CD4-positive, alpha-beta T cell treated with Interleukin-6 for 4 hours (primary cell): ENCODE measurements around the gene POLR2F.

ENCODE experiments used
- DNase-seq: peaks from one replicate; pipeline ENCODE4 v3.0.0-alpha.2; 2020; ENCODE audit warnings: mixed read lengths

Gene POLR2F

DNA sequence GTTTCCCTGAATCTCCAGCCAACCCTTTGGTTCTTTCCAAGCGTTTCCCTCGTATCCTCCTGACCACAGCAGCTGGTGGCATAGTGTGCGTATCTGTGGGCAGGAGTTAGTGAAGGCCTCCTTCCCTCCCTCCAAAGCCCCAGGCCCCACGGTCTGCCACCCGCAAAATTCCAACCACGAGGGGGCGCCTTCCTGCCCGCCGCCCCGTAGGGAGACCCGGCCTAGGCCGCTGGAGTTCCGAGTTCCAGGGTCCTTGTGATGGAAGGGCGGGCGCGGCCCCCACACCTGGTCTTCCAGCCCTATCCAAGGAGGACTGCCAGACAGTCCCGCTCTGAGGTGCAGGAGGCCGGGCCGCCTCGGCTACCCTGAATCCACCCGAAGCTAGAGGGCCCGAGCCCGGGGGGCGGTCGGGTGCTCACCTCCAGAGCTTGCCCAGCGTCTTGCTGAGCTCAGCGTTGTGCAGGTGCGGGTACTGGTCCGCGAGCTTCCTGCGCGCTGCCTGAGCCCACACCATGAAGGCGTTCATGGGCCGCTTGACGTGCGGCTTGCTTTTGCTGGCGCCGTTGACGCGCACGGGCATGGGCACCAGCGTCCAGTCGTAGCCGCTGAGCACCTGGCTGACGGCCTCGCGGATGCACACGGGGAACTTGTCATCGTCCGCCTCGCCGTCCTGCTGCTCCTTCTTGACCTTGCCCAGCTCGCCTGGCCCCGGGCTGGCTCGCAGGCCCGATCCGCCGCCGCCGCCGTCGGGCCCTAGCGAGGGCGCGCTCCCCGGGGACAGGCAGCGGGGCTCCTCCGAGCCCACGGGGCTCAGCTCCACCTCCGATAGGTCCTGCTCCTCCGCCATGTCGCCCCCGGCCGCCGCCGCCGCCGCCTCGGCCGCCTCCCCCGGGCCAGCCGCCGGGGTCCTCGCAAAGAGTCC lies 29.7 kb downstream of the POLR2F start:
- DNase-seq: no peak

DNA sequence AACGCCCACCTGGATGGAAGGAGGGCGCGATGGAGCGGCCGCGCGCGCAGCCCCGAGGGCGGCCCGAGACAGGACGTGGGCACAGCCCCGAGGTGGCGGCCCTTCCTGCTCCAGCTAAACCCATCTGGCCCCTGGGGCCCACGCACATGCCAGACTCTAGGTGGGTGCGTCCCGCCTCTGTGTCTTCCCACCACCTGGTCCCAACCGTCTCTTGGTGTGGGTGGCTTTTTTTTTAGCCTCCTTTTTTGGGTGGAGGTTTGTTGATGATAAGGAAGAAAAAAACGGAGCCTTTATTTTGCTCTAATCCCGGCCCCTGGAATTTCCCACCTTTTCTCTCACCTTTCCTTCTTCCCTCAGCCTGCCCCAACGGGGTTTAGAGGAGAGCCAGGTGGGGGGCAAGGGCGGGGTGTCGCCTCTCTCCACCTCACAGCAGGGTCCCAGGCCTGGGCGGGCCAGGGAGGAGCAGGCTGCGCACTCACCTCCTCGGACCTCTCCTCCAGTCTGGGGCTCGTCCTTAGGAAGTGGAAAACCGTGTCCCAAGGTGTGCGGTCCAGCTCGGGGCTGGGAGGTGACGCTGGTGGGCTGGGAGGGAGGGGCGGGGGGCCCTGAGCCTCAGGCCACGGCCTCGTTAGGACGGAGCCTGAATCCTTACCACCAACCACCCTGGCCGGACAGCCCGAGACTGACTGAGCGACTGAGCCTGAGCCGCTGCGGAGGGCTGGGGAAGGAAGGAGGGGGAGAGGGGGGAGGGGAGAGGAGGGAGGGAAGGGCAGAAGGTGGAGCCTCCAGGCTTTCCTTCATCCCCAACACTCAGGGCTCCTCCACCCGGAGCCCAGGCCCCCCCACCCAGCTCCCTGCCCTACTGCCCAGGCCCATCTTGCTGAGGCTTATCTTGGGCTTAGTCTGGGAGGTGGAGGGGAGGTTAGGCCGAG lies 30.6 kb downstream of the POLR2F start, which contains the start of gene SOX10:
Gene SOX10, minus strand, starts transcription at position 696 of the 932 bp plus-strand sequence. CDS start 771 bp downstream, outside the sequence.
- DNase-seq: no peak

DNA sequence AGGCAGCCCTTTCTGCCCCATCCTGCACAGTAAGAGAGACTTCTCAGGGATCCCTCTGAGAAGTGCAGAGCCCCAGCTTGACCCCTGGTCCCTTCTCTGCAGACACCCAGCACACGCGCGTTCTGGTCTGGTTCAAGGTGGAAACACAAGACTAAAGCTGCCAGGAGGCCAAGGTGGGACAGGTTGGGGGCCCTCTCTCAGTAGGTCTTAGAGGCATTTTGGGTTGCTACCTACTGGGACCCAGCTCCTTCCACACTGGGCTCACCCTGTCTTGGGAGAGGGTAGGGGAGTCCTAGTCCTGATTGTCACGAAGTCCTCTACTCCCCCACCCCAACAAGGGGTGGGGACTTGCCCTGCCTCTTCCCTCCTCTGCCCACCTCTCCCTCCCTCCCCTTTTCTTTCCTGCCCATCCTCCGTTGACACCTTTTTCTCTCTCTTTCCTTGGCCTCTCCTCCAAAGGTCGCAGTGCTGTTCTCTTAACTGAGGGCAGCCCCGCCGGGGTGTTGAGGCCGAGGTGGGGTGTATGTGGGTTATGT lies 31.6 kb downstream of the POLR2F start:
- DNase-seq: no peak

DNA sequence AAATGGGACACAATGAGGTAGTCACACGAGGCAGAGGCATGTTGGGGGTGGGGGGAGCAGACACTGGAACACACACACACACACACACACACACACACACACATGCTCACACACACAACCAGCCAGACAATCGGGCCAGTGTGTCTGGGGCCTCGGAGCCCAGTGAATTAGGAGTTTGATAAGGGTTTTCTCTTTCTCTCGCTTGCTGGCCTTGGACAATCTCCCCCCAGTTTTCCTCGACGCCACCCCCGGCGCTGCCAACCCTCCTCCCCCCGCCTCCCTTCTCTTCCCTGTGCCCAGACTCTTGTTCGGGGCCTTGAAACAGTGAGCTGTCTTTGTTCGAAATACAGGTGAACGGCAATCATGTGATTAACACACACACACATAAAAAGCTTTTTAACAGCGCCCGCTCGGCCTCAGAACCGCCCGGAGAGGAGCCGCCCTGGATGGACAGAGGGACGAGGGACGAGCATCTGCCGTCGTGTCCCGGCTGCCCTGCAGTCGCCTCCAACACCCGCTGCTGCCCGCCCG lies 32.3 kb downstream of the POLR2F start:
- DNase-seq: no peak

DNA sequence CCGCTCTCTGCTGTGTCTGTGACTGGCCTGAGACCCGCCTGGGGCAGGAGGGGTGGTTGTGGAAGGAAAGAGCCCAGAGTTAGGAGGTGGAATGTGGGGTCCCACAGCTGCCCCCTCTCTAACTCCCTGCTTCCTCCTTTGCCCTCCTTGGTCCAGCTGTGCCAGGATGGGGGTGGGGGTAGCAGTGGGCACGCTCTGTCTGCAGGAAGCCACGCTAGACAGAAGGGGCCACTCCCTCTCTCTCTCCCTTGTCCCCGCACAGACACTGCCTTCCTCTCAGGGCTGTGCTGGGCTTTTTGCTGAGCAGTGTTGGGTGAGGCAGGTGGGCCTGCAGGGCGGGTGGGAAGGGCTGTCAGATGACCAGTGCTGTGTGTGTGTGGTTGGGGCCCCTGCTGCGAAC lies 32.9 kb downstream of the POLR2F start:
- DNase-seq: no peak

DNA sequence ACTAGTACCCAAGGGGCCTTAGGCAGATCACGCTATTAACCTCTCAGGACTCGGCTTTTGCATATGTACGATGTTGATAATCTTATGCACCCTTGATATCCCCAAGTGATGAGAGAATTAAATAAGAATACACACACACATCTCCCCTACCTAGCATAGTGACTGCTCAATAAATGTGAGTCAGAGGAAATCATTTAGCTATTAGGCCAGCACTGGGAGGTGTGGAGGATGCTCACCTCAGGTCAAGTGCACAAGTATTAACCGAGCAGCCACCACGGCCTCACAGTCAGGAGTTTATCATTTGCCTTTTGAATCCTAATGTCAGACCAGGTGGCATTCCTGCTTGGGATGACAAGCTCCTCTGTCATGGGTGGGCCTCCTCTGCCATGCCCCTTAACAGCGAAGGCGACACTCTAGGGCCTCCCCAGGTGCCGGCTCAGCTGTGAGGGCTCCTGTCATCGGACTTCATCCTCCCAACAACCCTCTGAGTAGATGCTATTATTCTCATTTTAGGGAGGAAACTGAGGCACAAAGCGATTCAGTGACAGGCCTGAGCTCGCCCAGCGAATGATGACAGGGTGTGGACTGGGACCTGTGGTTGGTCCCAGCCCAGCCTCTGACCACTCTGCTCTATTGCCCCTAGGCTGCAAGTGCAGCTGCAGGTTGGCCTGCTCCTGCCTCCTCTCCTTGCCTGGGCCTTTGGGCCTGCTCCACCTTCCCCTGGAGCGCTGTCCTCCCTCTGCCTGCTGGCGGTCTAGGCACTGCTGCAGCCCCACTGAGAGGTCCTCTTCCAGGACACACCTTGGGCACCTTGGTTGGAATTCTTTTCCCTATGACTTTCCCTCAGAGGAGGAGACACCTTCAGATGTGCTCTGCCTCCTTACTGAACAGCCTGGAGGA lies 35.9 kb downstream of the POLR2F start:
- no peak for DNase-seq

DNA sequence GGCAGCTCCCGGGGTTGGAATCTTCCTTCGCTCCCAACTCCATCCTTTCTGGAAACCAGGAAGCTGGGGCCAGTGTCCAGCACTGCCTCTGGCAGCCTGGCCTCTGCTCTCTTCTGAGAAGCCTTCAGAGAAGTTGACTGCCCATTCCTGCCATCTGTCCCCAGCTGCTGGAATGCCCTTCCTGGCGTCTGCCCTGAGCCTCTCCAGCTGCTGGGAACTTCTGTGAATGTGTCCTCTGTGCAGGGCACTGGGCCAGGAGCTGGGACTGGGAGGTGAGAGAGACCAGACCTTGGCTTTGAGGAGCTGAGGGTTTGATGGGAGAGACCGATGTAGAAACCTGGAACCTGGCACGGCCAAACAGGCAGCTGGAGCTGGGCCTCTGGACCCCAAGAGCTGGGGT lies 36.8 kb downstream of the POLR2F start:
- no peak for DNase-seq

DNA sequence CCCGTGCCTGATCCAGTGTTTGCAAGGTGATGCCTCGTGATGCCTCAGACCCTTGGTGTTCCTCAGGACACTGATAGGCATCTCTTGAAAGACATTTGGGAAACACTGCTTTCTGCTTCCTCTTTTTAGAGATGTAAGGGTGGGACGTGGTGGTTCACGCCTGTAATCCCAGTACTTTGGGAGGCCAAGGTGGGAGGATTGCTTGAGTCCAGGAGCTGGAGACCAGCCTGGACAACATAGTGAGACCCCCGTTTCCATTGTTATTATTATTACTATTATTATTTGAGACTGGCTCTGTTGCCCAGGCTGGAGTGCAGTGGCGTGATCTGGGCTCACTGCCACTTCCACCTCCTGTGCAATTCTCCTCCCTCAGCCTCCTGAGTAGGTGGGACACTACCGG lies 37.4 kb downstream of the POLR2F start:
- no peak for DNase-seq

DNA sequence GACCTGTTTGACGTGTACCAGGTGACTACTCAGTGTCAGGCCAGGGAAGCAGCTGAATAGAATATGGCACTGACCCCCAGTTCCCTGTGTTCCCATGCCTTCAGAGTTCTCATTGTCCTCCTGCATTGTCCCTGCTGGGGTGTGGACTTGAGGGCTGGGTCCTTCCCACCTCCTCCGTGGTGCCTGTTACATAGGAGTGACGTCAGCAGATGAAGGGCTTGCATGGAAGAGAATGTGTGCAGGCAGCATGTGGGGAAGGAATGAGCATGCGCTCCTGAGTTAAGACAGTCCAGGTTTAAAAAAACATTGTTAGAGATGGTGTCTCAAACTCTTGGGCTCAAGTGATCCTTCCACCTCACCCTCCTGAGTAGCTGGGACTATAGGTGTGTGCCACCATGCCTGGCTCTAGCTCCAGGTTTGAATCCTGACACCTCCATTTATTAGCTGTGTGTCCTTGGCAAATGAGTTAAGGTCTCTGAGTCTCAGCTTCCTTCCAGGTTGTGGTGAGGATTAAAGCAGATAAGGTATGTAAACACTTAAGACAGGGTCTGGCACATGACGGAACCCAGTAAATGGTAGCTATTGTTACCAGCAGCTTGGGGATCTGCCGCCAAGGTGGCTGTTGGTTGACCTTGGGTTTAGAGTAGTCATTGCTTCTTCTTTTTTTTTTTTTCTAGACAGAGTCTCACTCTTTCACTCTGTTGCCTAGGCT lies 38.4 kb downstream of the POLR2F start:
- no peak for DNase-seq

DNA sequence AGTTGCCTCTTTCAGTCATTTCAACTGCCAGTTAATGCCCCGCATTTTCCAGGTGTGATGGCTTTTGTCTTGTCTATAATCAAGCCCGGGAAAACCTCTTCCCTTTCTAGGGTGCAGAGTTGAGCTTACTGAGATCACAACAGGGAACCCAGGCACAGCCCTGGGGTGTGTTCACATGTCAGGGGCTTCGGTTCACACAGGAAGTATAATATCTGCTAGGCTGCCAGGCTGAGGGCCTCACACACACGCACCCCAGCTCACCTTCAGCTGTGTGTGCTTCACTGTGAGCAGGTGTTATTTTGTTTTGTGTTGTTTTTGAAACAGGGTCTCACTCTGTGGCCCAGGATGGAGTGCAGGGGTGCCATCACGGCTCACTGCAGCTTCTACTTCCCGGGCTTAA lies 40.5 kb downstream of the POLR2F start:
- DNase-seq: no peak

DNA sequence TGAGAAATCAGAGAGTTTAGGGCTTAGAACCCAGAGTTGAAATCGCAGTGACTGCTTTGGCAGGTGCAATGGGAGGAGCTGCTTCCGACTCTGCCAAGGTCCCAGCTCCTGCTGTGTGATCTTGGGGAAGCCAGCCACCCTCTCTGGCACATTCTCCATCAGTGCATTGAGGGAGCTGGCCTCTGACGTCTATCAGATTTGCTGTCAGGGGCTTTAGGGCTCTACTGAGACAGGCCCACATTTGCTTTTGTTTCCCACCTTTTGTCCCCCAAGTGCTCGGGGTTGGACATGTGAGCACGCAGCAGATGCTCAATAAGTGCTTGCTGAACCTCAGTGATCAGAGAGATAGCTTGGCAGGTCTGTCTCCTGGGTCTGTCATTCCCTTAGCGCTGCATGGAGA lies 41.5 kb downstream of the POLR2F start:
- no peak for DNase-seq

DNA sequence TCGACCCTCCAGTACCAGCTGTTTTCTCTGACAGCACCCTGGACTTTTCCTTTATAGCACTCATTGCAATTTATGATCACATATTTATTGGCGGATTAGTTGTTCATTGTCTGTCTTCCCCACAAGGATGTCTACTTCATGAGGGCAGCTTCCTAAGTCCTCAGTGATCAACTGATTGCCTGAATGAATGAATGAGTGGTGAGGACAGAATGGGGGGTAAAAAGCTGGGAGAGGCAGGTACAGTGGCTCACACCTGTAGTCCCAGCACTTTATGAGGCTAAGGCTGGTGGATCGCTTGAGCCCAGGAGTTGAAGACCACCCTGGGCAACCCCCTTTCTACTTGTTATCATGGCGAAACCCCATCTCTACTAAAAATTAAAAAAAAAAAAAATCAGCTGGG lies 42.0 kb downstream of the POLR2F start:
- no peak for DNase-seq

DNA sequence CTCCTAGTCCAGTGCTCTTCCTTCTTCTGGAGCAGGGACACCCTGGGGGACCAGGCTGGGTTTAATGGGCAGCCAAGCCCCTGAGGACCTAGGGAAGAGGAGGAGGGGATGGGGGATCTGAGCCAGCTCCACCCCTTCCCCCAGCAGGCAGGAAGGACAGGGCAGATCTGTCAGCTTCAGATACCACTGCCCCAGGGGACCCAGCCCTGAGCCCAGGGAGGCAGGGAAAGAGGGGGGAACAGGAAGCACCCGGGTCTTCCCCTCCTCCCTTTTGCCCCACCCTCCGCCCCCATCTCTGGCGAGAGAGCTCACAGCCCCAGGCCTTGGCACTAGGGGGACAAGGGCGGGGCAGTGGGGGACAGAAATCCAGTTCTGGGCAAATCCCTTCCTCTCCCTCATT lies 42.6 kb downstream of the POLR2F start:
- DNase-seq: no peak

DNA sequence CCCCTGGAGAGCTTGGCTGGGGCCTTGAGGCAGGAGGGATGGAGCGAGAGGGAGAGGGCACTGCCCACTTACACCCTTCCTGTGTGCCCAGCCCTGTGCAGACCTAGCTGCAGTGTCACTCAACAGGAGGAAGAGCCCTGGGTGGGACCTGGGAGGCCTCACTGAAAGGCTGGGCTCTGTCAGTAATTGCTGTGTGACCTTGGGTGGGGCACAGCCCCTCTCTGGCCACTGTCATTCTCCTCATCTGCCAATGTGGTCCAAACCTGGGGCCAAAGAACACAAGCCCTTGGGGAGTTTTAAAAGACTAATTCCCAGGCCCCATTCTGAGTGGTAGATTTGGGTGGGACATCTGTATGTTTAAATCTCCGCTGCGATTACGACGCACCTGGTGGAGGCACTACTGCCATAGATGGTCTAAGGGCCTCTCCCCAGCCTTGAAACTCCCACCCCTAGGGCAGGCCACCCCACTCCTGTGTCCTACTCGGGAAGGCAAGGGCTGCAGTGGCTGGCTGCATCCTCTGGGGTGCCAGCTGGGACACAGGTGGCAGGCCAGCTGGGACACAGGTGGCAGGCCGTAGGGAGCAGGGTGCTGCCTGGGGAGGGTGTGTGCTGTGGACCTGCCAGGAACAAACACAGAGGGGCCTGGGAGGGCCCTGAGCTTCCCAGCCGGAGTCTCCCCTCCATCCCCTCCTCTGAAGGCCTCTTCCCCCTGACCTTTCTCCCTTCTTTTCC lies 43.2 kb downstream of the POLR2F start:
- DNase-seq: no peak

DNA sequence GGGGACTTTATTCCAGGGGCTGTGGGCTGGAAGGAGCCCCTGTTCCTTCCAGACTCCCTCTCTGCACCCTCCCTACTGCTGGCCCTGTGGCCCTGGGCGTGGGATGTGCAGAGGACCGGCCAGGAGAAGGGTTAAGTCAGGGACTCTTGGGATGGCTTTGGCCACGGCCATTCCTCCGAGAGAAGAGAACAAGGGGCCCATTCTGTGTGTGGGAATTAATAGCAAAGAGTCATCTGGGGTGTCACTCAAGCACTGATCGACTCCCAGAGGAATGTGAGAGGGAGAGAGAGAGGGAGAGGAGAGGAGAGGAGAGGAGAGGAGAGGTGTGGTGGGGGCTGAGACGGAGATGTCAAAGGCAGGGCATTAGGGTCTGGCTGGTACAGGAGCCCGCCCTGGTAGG lies 45.0 kb downstream of the POLR2F start:
- no peak for DNase-seq

DNA sequence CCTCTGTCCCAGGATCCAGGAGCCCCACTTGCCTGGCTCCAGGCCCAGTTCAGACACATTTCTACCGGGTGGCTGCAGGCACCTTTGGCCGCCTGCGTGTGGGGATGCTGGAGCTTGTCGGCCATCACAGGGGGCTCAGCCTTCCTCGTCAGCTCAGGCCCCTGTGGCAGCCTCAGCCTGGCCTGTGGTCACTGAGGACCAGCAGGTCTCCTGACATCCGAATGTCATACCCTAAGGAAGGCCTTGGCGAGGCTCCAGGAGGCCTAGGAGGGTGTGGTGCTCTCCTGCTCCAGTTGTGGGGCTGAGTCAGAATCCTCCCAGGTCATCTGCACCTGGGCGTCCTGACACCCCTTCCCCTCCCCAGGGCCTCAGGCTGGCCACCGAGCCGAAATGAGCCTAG lies 45.7 kb downstream of the POLR2F start:
- no peak for DNase-seq

DNA sequence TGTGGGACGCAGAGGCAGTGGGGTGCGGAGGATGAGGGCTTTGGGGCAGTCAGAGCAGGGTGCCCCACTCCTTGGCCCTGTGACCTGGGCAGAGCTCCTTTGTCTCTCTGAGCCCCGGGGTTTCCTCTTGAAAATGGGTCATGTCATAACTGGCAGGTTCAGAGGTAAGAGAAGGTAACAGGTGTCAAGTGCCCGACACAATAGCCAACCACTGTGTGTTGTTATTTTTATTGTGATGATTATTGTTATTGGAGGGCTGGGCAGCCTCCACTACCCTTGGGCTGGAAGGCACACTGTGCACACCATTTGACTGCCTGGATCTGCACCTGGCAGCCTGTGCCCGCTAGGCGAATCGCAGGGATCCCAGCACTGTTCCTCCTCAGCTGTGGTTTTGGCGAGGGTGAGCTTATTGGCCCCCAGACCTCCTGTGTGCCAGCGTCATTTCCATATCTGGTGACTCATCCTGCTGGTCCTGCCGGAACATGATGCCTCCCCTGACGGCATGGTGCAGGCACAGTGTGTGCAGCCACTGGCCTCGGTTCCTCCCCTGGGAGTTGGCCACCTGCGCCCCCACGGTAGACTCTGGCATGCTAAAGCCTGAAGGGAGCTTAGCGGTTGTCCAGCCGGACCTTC lies 46.3 kb downstream of the POLR2F start:
- no peak for DNase-seq

DNA sequence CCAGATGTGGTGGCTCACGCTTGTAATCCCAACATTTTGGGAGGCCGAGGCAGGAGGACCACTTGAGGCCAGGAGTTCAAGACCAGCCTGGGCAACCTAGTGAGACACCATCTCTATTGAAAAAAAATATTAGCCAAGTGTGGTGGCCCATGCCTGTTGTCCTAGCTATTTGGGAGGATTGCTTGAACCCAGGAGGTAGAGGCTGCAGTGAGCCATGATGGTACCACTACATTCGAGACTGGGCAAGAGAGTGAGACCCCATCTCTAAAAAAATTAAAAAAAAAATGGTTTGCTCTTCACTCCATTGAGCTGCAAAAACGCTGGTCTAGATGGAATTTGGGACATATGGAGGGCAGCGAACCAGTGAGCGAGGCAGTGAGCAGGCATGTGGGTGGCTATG lies 52.4 kb downstream of the POLR2F start:
- no peak for DNase-seq

DNA sequence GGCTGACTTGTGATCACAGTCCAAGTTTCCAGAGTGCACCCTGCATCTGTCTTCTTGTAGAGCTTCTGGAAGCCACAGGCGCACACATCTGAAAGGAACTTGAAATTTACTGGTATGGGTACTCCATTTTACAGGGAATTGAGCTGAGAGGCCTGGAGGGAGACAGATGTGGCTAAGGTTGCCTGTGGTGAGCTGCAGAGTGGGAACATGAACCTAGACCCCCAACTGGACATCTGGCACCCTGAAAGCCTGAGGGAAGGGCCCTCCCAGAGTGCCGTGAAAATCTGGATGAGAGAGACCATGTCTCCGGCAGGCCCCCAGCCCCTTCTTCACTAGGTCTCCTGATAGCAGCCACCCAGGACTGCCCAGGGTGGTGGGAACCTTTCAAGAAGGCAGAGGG lies 53.4 kb downstream of the POLR2F start:
- no peak for DNase-seq

DNA sequence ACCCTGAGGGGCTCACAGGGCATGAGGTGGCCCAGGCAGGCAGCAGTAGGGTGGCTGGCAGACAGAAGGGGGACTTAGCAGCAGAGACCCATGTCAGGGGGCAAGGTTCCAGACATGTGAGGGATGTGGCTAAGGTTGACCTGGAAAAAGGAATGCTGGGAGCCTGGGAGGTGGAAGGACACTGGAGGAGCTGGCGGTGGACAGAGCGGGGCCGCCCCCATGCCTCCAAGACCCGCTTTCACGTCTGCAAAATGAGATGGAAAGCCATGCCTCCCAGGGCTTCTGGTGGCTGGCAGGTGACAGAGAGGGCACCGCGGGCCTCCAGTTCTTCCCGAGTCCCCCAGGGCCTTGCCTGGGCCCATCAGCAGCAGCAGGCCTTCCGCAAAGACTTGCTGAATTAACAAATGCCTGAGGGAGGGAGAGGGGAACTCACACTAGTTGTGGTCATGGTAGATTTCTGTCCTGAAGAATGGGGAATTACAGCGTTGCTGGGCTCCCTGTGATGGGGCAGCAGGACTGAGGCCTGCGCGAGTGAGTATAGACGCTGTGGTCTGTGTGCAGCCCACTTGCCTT lies 53.9 kb downstream of the POLR2F start:
- DNase-seq: no peak
